Epithelial cell of proximal tubule (primary cell): ENCODE results near the gene FAM120A. TPM values are rescaled to one million over a fixed set of nuclear protein-coding genes. Genes with fewer than 3 reads are reported as not detected.
A peak's percentile ranks its signal among the peaks of the same experiment; 100 is the strongest.

Source experiments
- DNase-seq: peaks from one replicate; pipeline ENCODE4 v3.0.0-alpha.2; 2011; ENCODE audit warnings: low read depth
- H3K4me3 ChIP-seq: 2 replicates; pipeline ENCODE4 v1.5.1; 2011; ENCODE audit warnings: low read depth, mild to moderate bottlenecking, low read length
- CTCF ChIP-seq: conservative IDR thresholded peaks from 2 replicates; pipeline ENCODE4 v1.5.1; 2012; ENCODE audit warnings: low read depth, mild to moderate bottlenecking, low read length
- total RNA-seq: library from RNA; depleted of rRNA; stranded (reverse); fragments of >200 nt; gene quantifications from 2 replicates; pipeline ENCODE4 v1.2.3, GENCODE V29; 2015

Gene FAM120A
- total RNA-seq, 1 donor from 2014 or later: 71.0 TPM

- no peak overlapping the region for H3K4me3 ChIP-seq
- no peak for DNase-seq
- TF ChIP-seq CTCF: no peak
Observed at GRCh38 chr9:93536167-93536566, 84.7 kb downstream of the FAM120A start.

GRCh38 chr9:93536874-93537273 is 85.4 kb downstream of the FAM120A start:
- TF ChIP-seq CTCF: peak; percentile 20
- no peak overlapping the region for H3K4me3 ChIP-seq
- no peak for DNase-seq

- no peak for DNase-seq
- no peak overlapping the region for H3K4me3 ChIP-seq
- TF ChIP-seq CTCF: no peak
Observed at GRCh38 chr9:93540305-93540704, 88.8 kb downstream of the FAM120A start.

- TF ChIP-seq CTCF: no peak
- no peak overlapping the region for H3K4me3 ChIP-seq
- no peak for DNase-seq
Observed at GRCh38 chr9:93541005-93541404, 89.5 kb downstream of the FAM120A start.

GRCh38 chr9:93541581-93542349 is 90.3 kb downstream of the FAM120A start:
- TF ChIP-seq CTCF: no peak
- no peak overlapping the region for H3K4me3 ChIP-seq
- DNase-seq: no peak

- no peak for TF ChIP-seq CTCF
- H3K4me3 ChIP-seq: no peak overlapping the region
- DNase-seq: no peak
Observed at GRCh38 chr9:93543117-93543516, 91.6 kb downstream of the FAM120A start.

GRCh38 chr9:93546356-93546755 is 94.9 kb downstream of the FAM120A start:
- TF ChIP-seq CTCF: no peak
- H3K4me3 ChIP-seq: no peak overlapping the region

More at GRCh38 chr9:93546356-93546755, 94.9 kb downstream of the FAM120A start:
- DNase-seq: no peak
